ENCODE measurements around the gene TPD52L1.

Gene TPD52L1

DNA sequence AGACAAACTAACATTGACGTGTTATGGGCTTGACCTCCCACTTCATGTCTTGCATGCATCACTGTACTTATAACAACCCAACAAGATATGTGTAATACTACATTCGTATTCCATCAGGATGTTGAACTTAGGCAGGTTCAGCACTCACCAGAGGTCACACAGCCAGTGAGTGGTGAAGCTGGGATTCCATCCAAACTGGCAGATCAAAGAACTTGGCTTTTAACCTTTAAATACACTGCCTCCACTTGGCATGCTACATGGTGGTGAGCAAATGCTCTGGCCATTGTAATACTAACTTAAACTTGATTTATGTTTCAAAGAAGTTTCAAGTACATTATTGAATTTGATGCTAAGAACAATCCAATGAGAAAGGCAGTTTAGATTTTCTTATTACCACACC, 158.9 kb downstream of the TPD52L1 start:
- Histone ChIP-seq H3K27me3 (ENCODE audit: low read depth, low read length) (no peaks in the 10 kb centered on the region), H3K36me3 (ENCODE audit: control insufficient read depth in 1 of 2, insufficient read depth in 2 of 2, low read length in 2 of 2) (no peaks in the 10 kb centered on the region), H3K4me1 (ENCODE audit: control insufficient read depth in 1 of 2, insufficient read depth in 2 of 2, low read length in 2 of 2) (no peaks in the 10 kb centered on the region), H3K27ac (ENCODE audit: low read length) (no peak overlapping the region), H3K9me3 (ENCODE audit: control insufficient read depth in 1 of 2, low read length in 2 of 2) (no peaks in the 10 kb centered on the region), H3K4me3 (ENCODE audit: low read depth in 1 of 2, low read length in 2 of 2) (no peak overlapping the region)

DNA sequence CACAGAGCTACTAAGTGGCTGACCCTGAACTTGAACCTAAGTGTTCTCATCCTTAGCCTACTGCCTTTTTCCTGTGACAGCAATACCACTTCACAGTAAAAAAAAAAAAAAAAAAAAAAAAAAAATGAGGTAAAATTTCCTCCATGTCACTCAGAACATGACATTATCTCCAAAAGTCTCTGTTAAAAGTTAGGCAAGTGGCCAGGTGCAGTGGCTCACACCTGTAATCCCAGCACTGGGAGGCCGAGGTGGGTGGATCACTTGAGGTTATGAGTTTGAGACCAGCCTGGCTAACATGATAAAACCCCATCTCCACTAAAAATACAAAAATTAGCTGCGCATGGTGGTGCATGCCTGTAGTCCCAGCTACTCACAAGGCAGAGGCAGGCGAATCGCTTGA, 159.4 kb downstream of the TPD52L1 start:
- H3K27ac ChIP-seq (ENCODE audit: low read length), result no peak overlapping the region
- H3K27me3 ChIP-seq (ENCODE audit: low read depth, low read length), result no peaks in the 10 kb centered on the region
- H3K4me3 ChIP-seq (ENCODE audit: low read depth in 1 of 2, low read length in 2 of 2), result no peak overlapping the region
- no peaks in the 10 kb centered on the region for H3K36me3 ChIP-seq (ENCODE audit: control insufficient read depth in 1 of 2, insufficient read depth in 2 of 2, low read length in 2 of 2)
- no peaks in the 10 kb centered on the region for H3K4me1 ChIP-seq (ENCODE audit: control insufficient read depth in 1 of 2, insufficient read depth in 2 of 2, low read length in 2 of 2)
- no peaks in the 10 kb centered on the region for H3K9me3 ChIP-seq (ENCODE audit: control insufficient read depth in 1 of 2, low read length in 2 of 2)

Data from muscle layer of duodenum (tissue), 2 donors.